OCI-LY7 (cell line): Measurements from ENCODE around the gene HK3. TPM values are rescaled to one million over a fixed set of nuclear protein-coding genes. Genes with fewer than 3 reads are reported as not detected.

Experiments
- BruUV-seq: library from RNA; stranded (reverse); fragments of 400-500 nt; replicated peaks from 2 replicates; lab custom pipeline; 2021; lab: Mats Ljungman, UMichigan
- CTCF ChIA-PET: fragments of 300-600 bp; sonication (Branson Sonifier 250); formaldehyde crosslinking; loops from one replicate; lab custom pipeline; 2022; ENCODE audit warnings: antibody characterized with exemption; ENCODE audit not compliant: unreplicated experiment; lab: Charles Lee
- POLR2A ChIA-PET: fragments of 300-600 bp; sonication (Branson Sonifier 250); formaldehyde crosslinking; loops from one replicate; lab custom pipeline; 2022; ENCODE audit warnings: antibody characterized with exemption; lab: Charles Lee
- DNase-seq: peaks from one replicate; pipeline ENCODE4 v3.0.0-alpha.2; 2015; ENCODE audit warnings: low spot score
- H2AFZ ChIP-seq: fragments of 200-600 bp; sonication (generic), shearing (Covaris generic); 2 replicates; pipeline ENCODE4 v1.6.1; 2014; ENCODE audit warnings: mild to moderate bottlenecking, antibody characterized with exemption, low read length, moderate library complexity
- H3K27ac ChIP-seq: fragments of 200-600 bp; sonication (generic); 2 replicates; pipeline ENCODE4 v1.5.1; 2014; ENCODE audit warnings: mixed run types, low read depth, mild to moderate bottlenecking, moderate library complexity, low read length, inconsistent platforms; ENCODE audit not compliant: poor library complexity, severe bottlenecking
- H3K36me3 ChIP-seq: fragments of 200-600 bp; sonication (generic); 2 replicates; pipeline ENCODE4 v1.6.1; 2014; ENCODE audit warnings: mild to moderate bottlenecking, antibody characterized with exemption, low read length, moderate library complexity, mixed read lengths; ENCODE audit not compliant: insufficient read depth
- H3K4me1 ChIP-seq: fragments of 200-600 bp; sonication (generic); 2 replicates; pipeline ENCODE4 v1.5.1; 2014; ENCODE audit warnings: mild to moderate bottlenecking, low read length; ENCODE audit not compliant: insufficient read depth, poor library complexity, severe bottlenecking
- H3K4me2 ChIP-seq: fragments of 200-600 bp; sonication (generic); 2 replicates; pipeline ENCODE4 v1.6.1; 2014; ENCODE audit warnings: mild to moderate bottlenecking, low read length
- H3K4me3 ChIP-seq: fragments of 200-600 bp; sonication (generic); 2 replicates; pipeline ENCODE4 v1.5.1; 2014; ENCODE audit warnings: mild to moderate bottlenecking, low read depth, low read length; ENCODE audit not compliant: poor library complexity, severe bottlenecking
- H3K79me2 ChIP-seq: fragments of 200-600 bp; sonication (generic); 2 replicates; pipeline ENCODE4 v1.6.1; 2016; ENCODE audit warnings: low read depth, mild to moderate bottlenecking, low read length, moderate library complexity, mixed read lengths; ENCODE audit not compliant: insufficient read depth
- H3K9me2 ChIP-seq: fragments of 200-600 bp; sonication (generic); 2 replicates; pipeline ENCODE4 v1.6.1; 2016; ENCODE audit warnings: mild to moderate bottlenecking, low read length, mixed read lengths; ENCODE audit not compliant: insufficient read depth
- H3K9me3 ChIP-seq: fragments of 200-600 bp; sonication (generic); 2 replicates; pipeline ENCODE4 v1.6.1; 2014; ENCODE audit warnings: mild to moderate bottlenecking, mixed run types, low read length, mixed read lengths
- H4K20me1 ChIP-seq: fragments of 200-600 bp; sonication (generic); 2 replicates; pipeline ENCODE4 v1.6.1; 2014; ENCODE audit warnings: mild to moderate bottlenecking, antibody characterized with exemption, low read length, moderate library complexity, mixed read lengths; ENCODE audit not compliant: insufficient read depth
- EZH2phosphoT487 ChIP-seq: fragments of 200-600 bp; sonication (generic); IDR thresholded peaks from 2 replicates; pipeline ENCODE4 v1.6.1; 2018; ENCODE audit warnings: low read depth, borderline replicate concordance, mild to moderate bottlenecking, mixed run types, antibody characterized with exemption, low read length, moderate library complexity, mixed read lengths
- intact Hi-C: fragments of 100-400 bp; cut with micrococcal nuclease; formaldehyde crosslinking; loops from one replicate; pipeline ENCODE4 v1.10.0; 2022; ENCODE audit not compliant: unreplicated experiment
- total RNA-seq, 2 experiments: library from RNA; depleted of rRNA in 1 of 2; stranded (reverse); fragments of >200 nt in 1 of 2; shearing (Covaris generic) in 1 of 2; gene quantifications; 2 replicates each; pipeline ENCODE4 v1.2.3, GENCODE V29; 2014 to 2022
- TF ChIP-seq, protein P1 (sequence below): fragments of 200-600 bp; sonication (generic); conservative IDR thresholded peaks from 2 replicates; pipeline ENCODE4 v1.5.1; 2014; ENCODE audit warnings: mild to moderate bottlenecking, antibody characterized with exemption, low read length, moderate library complexity, mixed read lengths

The HK3 gene
- total RNA-seq, 2 experiments from 2014 or later = 0.38 TPM; not detected in 1

DNA sequence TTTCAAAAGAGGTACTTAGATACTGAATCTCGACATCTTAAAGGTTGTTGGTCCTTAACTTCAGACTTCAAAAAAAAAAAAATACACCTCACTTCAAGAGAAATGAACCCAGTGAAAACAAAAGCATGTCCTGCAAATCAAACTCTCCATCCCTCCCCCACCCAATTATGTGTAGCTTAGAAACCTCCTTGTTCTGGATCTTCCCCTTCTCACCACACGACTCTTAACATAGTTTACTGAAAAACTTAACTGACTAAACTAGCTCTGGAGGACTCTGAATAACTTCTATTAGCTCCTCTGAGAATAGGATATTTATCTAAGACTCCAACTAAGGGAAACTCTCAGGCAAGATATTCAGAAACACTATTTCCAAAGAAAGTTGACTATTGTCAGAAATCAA lies 48.7 kb upstream of the HK3 start:
- H3K9me2 ChIP-seq = no peaks in the 10 kb centered on the region
- TF ChIP-seq, protein P1, sequence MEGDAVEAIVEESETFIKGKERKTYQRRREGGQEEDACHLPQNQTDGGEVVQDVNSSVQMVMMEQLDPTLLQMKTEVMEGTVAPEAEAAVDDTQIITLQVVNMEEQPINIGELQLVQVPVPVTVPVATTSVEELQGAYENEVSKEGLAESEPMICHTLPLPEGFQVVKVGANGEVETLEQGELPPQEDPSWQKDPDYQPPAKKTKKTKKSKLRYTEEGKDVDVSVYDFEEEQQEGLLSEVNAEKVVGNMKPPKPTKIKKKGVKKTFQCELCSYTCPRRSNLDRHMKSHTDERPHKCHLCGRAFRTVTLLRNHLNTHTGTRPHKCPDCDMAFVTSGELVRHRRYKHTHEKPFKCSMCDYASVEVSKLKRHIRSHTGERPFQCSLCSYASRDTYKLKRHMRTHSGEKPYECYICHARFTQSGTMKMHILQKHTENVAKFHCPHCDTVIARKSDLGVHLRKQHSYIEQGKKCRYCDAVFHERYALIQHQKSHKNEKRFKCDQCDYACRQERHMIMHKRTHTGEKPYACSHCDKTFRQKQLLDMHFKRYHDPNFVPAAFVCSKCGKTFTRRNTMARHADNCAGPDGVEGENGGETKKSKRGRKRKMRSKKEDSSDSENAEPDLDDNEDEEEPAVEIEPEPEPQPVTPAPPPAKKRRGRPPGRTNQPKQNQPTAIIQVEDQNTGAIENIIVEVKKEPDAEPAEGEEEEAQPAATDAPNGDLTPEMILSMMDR = no peak
- TF ChIP-seq EZH2phosphoT487 = no peak
- no peak overlapping the region for H3K4me2 ChIP-seq
- H4K20me1 ChIP-seq = no peaks in the 10 kb centered on the region
- H3K9me3 ChIP-seq = no peaks in the 10 kb centered on the region
- no peak for DNase-seq
- H3K27ac ChIP-seq = no peak overlapping the region
- intact Hi-C loops = no loop called here
- CTCF ChIA-PET = interaction anchor here (0.6 kb wide), 1 partner anchor 556 kb away, joined by 3 read pairs; no protein-coding TSS in a partner anchor
- no peaks in the 10 kb centered on the region for H3K4me1 ChIP-seq
- POLR2A ChIA-PET = interaction anchor here (0.6 to 1.0 kb wide), 3 partner anchors 23 to 72 kb away, joined by 3 to 6 read pairs (median 3); no protein-coding TSS in a partner anchor
- no peak overlapping the region for H3K4me3 ChIP-seq
- no peak overlapping the region for H2AFZ ChIP-seq
- H3K79me2 ChIP-seq = no peaks in the 10 kb centered on the region
- no TSS peak for BruUV-seq
- H3K36me3 ChIP-seq = peaks cover 95% of the 10 kb centered on the region

DNA sequence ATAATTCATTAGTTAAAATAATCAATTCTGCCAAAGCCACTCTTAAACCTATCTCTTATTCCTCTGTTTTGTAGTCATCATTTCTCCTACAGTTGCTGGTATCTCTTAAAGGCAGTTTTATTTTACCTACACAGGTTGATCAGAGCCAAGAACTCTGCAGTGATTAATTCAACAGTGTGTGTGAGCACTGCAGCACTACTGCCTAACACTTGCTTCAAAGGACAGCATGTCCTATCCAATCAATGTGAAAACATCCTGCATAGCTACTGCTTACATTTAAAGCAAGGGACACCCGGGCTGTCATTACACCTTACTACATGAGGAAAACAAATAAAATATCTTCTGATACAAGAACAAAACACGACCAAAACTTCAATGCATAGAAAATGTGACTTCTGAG lies 45.1 kb upstream of the HK3 start:
- Histone ChIP-seq H3K79me2 (no peaks in the 10 kb centered on the region), H3K27ac (no peak overlapping the region), H3K4me1 (no peaks in the 10 kb centered on the region), H3K36me3 (peaks cover 94% of the 10 kb centered on the region), H3K4me2 (no peak overlapping the region), H3K4me3 (no peak overlapping the region), H4K20me1 (no peaks in the 10 kb centered on the region), H3K9me2 (no peaks in the 10 kb centered on the region), H2AFZ (no peak overlapping the region), H3K9me3 (no peaks in the 10 kb centered on the region)
- BruUV-seq = no TSS peak
- ChIA-PET CTCF (no interaction called here), POLR2A (no interaction called here)
- no peak for DNase-seq
- TF ChIP-seq EZH2phosphoT487 = no peak
- TF ChIP-seq, protein P1 = no peak
- intact Hi-C loops = no loop called here

DNA sequence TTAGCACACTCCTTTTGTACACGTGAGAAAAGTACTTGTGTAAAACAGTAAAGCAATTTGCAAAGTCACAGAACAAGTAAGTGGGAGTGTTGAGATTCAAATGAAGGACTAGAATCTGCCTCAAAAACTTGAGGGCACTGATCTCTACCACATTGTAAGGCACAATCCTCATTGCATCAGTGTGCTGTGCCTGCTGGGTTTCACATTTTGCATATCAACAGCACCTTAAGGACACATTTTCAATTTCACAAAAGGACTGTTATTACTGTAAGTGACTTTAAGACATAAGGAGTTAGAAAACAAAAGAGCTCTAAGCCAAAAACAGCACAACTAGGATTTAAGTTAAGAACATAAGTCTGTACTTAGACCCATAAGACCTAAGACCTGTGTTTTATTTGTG lies 44.7 kb upstream of the HK3 start:
- Histone ChIP-seq H3K9me3 (no peaks in the 10 kb centered on the region), H4K20me1 (no peaks in the 10 kb centered on the region), H3K4me3 (no peak overlapping the region), H2AFZ (no peak overlapping the region), H3K9me2 (no peaks in the 10 kb centered on the region), H3K27ac (no peak overlapping the region), H3K4me2 (no peak overlapping the region), H3K79me2 (no peaks in the 10 kb centered on the region), H3K4me1 (no peaks in the 10 kb centered on the region), H3K36me3 (peaks cover 96% of the 10 kb centered on the region)
- intact Hi-C loops = no loop called here
- CTCF ChIA-PET = no interaction called here
- TF ChIP-seq, protein P1 = no peak
- TF ChIP-seq EZH2phosphoT487 = no peak
- POLR2A ChIA-PET = no interaction called here
- DNase-seq = no peak
- BruUV-seq = no TSS peak
